Measurements from ENCODE around the gene KRTAP5-2. TPM values are rescaled to one million over a fixed set of nuclear protein-coding genes. Genes with fewer than 3 reads are reported as not detected.

Gene KRTAP5-2
- total and polyA plus RNA-seq, 9 of the 15 experiments (the other 6 are each of a cell fraction or from before 2014, with no cell fraction given), result not detected

DNA sequence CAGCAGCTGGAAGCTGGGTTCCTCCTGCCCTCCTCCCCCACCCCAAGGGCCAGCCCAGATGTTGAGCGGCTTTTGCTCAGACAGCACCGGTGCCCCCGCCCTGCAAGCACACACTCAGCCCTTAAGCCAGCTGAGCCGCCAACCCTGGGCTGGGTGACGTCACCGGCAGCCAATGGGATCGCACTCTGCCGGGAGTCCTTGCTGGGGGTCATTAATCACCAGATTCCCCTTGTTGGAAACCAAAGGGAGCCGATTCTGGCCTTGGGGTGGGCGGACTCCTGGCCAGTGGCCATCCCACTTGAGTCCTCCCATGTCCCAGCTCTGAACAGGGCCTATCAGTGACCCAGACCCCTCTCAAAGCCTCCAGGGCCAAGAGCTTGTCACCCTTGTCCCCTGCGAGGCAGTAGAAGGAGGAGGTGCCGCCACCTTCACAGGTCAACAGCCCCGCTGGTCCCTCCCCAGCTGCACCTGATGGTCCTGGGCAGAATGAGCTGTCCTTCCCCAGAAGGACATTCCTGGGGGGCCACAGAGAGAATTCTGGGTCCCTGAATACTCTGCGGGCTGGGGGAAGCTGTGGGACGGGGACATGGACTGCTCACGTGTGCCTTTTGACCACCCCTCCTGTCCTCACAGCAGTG is 33.4 kb downstream of the KRTAP5-2 start (continued):
- TF ChIP-seq, protein P1, sequence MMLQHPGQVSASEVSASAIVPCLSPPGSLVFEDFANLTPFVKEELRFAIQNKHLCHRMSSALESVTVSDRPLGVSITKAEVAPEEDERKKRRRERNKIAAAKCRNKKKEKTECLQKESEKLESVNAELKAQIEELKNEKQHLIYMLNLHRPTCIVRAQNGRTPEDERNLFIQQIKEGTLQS (IDR thresholded peaks at IDR 0.05), result peak; percentile 99
- TF ChIP-seq, protein P1 (CRISPR knock-in tag; conservative IDR thresholded peaks at IDR 0.05), result no peak
- TF ChIP-seq, protein P2, sequence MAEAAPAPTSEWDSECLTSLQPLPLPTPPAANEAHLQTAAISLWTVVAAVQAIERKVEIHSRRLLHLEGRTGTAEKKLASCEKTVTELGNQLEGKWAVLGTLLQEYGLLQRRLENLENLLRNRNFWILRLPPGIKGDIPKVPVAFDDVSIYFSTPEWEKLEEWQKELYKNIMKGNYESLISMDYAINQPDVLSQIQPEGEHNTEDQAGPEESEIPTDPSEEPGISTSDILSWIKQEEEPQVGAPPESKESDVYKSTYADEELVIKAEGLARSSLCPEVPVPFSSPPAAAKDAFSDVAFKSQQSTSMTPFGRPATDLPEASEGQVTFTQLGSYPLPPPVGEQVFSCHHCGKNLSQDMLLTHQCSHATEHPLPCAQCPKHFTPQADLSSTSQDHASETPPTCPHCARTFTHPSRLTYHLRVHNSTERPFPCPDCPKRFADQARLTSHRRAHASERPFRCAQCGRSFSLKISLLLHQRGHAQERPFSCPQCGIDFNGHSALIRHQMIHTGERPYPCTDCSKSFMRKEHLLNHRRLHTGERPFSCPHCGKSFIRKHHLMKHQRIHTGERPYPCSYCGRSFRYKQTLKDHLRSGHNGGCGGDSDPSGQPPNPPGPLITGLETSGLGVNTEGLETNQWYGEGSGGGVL (CRISPR knock-in tag; IDR thresholded peaks at IDR 0.05), result no peak
- TF ChIP-seq, protein P3, sequence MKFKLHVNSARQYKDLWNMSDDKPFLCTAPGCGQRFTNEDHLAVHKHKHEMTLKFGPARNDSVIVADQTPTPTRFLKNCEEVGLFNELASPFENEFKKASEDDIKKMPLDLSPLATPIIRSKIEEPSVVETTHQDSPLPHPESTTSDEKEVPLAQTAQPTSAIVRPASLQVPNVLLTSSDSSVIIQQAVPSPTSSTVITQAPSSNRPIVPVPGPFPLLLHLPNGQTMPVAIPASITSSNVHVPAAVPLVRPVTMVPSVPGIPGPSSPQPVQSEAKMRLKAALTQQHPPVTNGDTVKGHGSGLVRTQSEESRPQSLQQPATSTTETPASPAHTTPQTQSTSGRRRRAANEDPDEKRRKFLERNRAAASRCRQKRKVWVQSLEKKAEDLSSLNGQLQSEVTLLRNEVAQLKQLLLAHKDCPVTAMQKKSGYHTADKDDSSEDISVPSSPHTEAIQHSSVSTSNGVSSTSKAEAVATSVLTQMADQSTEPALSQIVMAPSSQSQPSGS (CRISPR knock-in tag; IDR thresholded peaks at IDR 0.05), result peak; percentile 91
- TF ChIP-seq KDM1A (IDR thresholded peaks at IDR 0.05) (no peak), ZNF121 (CRISPR knock-in tag; conservative IDR thresholded peaks at IDR 0.05) (no peak), ZBTB17 (CRISPR knock-in tag; IDR thresholded peaks at IDR 0.05) (no peak), MEIS2 (IDR thresholded peaks at IDR 0.05; ENCODE audit: partially characterized antibody) (peak; percentile 88), CREM (IDR thresholded peaks at IDR 0.05; ENCODE audit: low read depth) (peak; percentile 58), NFIC (IDR thresholded peaks at IDR 0.05) (peak; percentile 10; the same call in 1 of the 2 replicates), ATF1 (CRISPR knock-in tag; IDR thresholded peaks at IDR 0.05) (no peak), ATF1 (tag; IDR thresholded peaks at IDR 0.05) (peak; percentile 63), NR1H2 (CRISPR knock-in tag; IDR thresholded peaks at IDR 0.05) (no peak)
- TF ChIP-seq, protein P4, sequence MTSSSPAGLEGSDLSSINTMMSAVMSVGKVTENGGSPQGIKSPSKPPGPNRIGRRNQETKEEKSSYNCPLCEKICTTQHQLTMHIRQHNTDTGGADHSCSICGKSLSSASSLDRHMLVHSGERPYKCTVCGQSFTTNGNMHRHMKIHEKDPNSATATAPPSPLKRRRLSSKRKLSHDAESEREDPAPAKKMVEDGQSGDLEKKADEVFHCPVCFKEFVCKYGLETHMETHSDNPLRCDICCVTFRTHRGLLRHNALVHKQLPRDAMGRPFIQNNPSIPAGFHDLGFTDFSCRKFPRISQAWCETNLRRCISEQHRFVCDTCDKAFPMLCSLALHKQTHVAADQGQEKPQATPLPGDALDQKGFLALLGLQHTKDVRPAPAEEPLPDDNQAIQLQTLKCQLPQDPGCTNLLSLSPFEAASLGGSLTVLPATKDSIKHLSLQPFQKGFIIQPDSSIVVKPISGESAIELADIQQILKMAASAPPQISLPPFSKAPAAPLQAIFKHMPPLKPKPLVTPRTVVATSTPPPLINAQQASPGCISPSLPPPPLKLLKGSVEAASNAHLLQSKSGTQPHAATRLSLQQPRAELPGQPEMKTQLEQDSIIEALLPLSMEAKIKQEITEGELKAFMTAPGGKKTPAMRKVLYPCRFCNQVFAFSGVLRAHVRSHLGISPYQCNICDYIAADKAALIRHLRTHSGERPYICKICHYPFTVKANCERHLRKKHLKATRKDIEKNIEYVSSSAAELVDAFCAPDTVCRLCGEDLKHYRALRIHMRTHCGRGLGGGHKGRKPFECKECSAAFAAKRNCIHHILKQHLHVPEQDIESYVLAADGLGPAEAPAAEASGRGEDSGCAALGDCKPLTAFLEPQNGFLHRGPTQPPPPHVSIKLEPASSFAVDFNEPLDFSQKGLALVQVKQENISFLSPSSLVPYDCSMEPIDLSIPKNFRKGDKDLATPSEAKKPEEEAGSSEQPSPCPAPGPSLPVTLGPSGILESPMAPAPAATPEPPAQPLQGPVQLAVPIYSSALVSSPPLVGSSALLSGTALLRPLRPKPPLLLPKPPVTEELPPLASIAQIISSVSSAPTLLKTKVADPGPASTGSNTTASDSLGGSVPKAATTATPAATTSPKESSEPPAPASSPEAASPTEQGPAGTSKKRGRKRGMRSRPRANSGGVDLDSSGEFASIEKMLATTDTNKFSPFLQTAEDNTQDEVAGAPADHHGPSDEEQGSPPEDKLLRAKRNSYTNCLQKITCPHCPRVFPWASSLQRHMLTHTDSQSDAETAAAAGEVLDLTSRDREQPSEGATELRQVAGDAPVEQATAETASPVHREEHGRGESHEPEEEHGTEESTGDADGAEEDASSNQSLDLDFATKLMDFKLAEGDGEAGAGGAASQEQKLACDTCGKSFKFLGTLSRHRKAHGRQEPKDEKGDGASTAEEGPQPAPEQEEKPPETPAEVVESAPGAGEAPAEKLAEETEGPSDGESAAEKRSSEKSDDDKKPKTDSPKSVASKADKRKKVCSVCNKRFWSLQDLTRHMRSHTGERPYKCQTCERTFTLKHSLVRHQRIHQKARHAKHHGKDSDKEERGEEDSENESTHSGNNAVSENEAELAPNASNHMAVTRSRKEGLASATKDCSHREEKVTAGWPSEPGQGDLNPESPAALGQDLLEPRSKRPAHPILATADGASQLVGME (CRISPR knock-in tag; IDR thresholded peaks at IDR 0.05), result no peak
- TF ChIP-seq, protein P5, sequence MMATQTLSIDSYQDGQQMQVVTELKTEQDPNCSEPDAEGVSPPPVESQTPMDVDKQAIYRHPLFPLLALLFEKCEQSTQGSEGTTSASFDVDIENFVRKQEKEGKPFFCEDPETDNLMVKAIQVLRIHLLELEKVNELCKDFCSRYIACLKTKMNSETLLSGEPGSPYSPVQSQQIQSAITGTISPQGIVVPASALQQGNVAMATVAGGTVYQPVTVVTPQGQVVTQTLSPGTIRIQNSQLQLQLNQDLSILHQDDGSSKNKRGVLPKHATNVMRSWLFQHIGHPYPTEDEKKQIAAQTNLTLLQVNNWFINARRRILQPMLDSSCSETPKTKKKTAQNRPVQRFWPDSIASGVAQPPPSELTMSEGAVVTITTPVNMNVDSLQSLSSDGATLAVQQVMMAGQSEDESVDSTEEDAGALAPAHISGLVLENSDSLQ (IDR thresholded peaks at IDR 0.05), result peak; percentile 76

All from K562 (cell line).